ENCODE data around the gene POLG2.

GRCh38 chr17:64532409-64532808 is 35.6 kb upstream of the POLG2 start:
- TF ChIP-seq GABPA (IDR thresholded peaks at IDR 0.05 in 1 of 2, conservative IDR thresholded peaks at IDR 0.05 in 1 of 2) (no peak), CTCF (IDR thresholded peaks at IDR 0.05; ENCODE audit: low read depth, low read length, missing input control) (no peak), SP1 (IDR thresholded peaks at IDR 0.05) (no peak), YY1 (IDR thresholded peaks at IDR 0.05) (no peak), REST (IDR thresholded peaks at IDR 0.05) (no peak), ZBTB33 (IDR thresholded peaks at IDR 0.05) (no peak), RXRA (IDR thresholded peaks at IDR 0.05) (no peak), RAD21 (IDR thresholded peaks at IDR 0.05) (no peak)

Data from liver (tissue), 3 donors.